Measurements from ENCODE around the gene BRIP1. TPM values are rescaled to one million over a fixed set of nuclear protein-coding genes. Genes with fewer than 3 reads are reported as not detected.

BRIP1 gene
- total RNA-seq, 1 donor from 2014 or later, result not detected

DNA sequence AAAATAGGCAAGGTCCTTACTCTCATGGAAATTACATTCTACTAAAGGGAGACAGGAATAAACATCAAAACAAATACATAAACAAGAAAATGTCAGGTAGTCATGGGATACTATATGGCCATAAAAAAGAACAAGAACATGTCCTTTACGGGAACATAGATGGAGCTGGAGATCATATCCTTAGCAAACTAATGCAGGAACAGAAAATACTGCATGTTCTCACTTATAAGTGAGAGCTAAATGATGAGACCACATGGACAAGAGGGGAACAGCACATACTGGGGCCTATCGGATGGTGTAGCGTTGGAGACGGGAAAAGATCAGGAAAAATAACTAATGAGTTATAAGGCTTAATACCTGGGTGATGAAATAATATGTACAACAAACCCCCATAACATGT is 69.1 kb downstream of the BRIP1 start:
- TF ChIP-seq, protein P1, sequence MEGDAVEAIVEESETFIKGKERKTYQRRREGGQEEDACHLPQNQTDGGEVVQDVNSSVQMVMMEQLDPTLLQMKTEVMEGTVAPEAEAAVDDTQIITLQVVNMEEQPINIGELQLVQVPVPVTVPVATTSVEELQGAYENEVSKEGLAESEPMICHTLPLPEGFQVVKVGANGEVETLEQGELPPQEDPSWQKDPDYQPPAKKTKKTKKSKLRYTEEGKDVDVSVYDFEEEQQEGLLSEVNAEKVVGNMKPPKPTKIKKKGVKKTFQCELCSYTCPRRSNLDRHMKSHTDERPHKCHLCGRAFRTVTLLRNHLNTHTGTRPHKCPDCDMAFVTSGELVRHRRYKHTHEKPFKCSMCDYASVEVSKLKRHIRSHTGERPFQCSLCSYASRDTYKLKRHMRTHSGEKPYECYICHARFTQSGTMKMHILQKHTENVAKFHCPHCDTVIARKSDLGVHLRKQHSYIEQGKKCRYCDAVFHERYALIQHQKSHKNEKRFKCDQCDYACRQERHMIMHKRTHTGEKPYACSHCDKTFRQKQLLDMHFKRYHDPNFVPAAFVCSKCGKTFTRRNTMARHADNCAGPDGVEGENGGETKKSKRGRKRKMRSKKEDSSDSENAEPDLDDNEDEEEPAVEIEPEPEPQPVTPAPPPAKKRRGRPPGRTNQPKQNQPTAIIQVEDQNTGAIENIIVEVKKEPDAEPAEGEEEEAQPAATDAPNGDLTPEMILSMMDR (IDR thresholded peaks at IDR 0.05), result no peak
- Histone ChIP-seq H3K36me3 (no peaks in the 10 kb centered on the region), H3K9me3 (no peaks in the 10 kb centered on the region), H3K4me3 (no peak overlapping the region), H3K27me3 (no peaks in the 10 kb centered on the region), H3K4me1 (no peaks in the 10 kb centered on the region), H3K27ac (no peak overlapping the region)
- intact Hi-C loops (cut with DNase I), result no loop called here
- DNase-seq (ENCODE audit: low spot score in 2 of 2), result no peak

DNA sequence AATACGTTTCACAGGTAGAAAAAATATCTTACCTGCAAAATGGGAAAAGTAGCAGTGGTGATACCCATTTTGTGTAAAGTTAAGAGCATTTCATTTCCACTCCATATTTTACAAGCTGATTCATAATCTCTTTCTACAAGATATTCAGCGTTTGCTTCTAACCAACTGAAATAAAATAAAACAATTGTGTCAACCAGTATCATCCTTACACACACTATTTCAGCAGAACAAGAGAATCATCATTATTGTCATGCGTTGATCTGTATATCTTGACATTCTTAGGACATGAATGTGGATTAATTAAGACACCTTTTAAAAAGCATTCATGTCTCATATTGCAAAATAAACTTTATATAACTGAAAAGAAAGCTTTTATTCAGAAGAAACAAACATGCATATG is 69.8 kb downstream of the BRIP1 start:
- DNase-seq (ENCODE audit: low spot score in 2 of 2), result no peak

DNA sequence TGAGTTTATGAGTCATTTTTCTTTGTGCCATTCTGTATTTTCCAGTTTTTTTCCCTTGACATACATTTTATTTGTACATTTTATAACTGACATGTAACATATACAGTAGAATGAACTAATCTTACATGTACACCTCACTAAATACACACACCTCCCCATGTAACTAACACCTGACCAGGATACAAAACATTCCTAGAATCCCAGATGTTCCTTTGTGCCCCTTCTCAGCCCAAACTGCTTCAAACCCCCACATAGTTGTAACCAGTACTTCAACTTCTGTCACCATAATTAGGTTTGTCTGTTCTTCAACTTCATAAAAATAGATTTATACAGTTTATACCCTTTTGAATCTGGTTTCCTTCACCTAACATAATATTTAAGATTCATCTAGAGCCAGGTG is 73.5 kb downstream of the BRIP1 start:
- TF ChIP-seq, protein P1 (IDR thresholded peaks at IDR 0.05), result no peak
- H3K27me3 ChIP-seq, result no peaks in the 10 kb centered on the region
- no peaks in the 10 kb centered on the region for H3K9me3 ChIP-seq
- no peaks in the 10 kb centered on the region for H3K4me1 ChIP-seq
- no peak overlapping the region for H3K4me3 ChIP-seq
- H3K36me3 ChIP-seq, result no peaks in the 10 kb centered on the region
- intact Hi-C loops (cut with DNase I), result no loop called here
- no peak overlapping the region for H3K27ac ChIP-seq
- DNase-seq (ENCODE audit: low spot score in 2 of 2), result no peak

More for the DNA sequence above, 69.8 kb downstream of the BRIP1 start:
- H3K27me3 ChIP-seq, result no peaks in the 10 kb centered on the region
- TF ChIP-seq, protein P1 (IDR thresholded peaks at IDR 0.05), result no peak
- no peaks in the 10 kb centered on the region for H3K9me3 ChIP-seq
- no peak overlapping the region for H3K27ac ChIP-seq
- no peak overlapping the region for H3K4me3 ChIP-seq
- H3K36me3 ChIP-seq, result no peaks in the 10 kb centered on the region
- intact Hi-C loops (cut with DNase I), result no loop called here
- H3K4me1 ChIP-seq, result no peaks in the 10 kb centered on the region

DNA sequence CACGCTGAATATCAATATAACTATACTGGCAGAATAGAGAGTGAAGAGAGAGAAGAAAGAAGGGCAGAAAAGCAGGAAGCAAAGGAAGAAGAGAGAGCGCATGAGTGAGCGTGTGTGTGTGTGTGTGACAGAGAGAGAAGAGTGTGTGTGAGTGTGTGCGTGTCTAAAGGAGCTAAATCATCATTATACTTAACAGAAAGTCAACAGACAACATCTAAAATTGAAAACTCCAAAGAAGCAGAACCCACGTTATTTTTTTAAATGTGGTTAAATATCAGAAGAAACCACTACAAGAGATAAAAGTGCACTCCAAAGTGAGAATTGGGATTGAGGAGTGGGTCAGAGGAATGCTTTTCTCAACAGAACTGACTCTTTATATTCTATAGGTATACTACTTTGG is 77.2 kb downstream of the BRIP1 start:
- no peak for DNase-seq (ENCODE audit: low spot score in 2 of 2)
- intact Hi-C loops (cut with DNase I), result no loop called here
- no peaks in the 10 kb centered on the region for H3K36me3 ChIP-seq
- H3K27ac ChIP-seq, result no peak overlapping the region
- H3K27me3 ChIP-seq, result no peaks in the 10 kb centered on the region
- no peaks in the 10 kb centered on the region for H3K4me1 ChIP-seq
- TF ChIP-seq, protein P1 (IDR thresholded peaks at IDR 0.05), result no peak
- no peak overlapping the region for H3K4me3 ChIP-seq
- H3K9me3 ChIP-seq, result no peaks in the 10 kb centered on the region

DNA sequence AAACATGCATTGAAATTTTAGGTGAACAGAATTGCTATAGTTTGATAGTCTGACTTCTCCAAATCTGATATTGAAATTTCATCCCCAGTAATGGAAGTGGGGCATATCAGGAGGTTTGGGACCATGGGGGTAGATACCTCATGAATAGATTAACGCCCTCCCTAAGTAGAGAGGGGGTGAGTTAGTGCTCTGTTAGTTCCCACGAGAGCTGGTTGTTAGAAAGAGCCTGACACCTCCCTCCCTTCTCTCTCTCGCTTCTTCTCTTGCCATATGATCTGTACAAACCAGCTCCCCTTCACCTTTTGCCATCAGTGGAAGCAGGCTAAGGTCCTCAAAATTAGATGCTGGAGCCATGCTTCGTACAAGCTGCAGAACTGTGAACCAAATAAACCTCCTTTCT is 78.8 kb downstream of the BRIP1 start:
- intact Hi-C loops (cut with DNase I), result no loop called here

More for the DNA sequence above, 78.8 kb downstream of the BRIP1 start:
- Histone ChIP-seq H3K4me3 (no peak overlapping the region), H3K9me3 (no peaks in the 10 kb centered on the region), H3K27me3 (no peaks in the 10 kb centered on the region), H3K27ac (no peak overlapping the region), H3K36me3 (no peaks in the 10 kb centered on the region), H3K4me1 (no peaks in the 10 kb centered on the region)
- no peak for DNase-seq (ENCODE audit: low spot score in 2 of 2)
- TF ChIP-seq, protein P1 (IDR thresholded peaks at IDR 0.05), result no peak
